MG63 (cell line): ENCODE results near the gene GALNTL6. TPM values are rescaled to one million over a fixed set of nuclear protein-coding genes. Genes with fewer than 3 reads are reported as not detected.
"Not testable (repeated sequence)": the region's sequence is repeated elsewhere in the genome, so short reads cannot be mapped to it uniquely, and the experiment has no call there.

ENCODE experiments used
- DNase-seq: peaks from one replicate; pipeline ENCODE4 v3.0.0-alpha.2; 2020
- H3K27me3 ChIP-seq: fragments of 250-450 bp; sonication (Bioruptor Pico); 2 replicates; pipeline ENCODE4 v1.5.1; 2020; ENCODE audit warnings: mild to moderate bottlenecking, moderate library complexity
- H3K36me3 ChIP-seq: fragments of 250-450 bp; sonication (Bioruptor Pico); 2 replicates; pipeline ENCODE4 v1.5.1; 2020; ENCODE audit warnings: mild to moderate bottlenecking, moderate library complexity
- H3K4me3 ChIP-seq: fragments of 250-450 bp; sonication (Bioruptor Pico); 2 replicates; pipeline ENCODE4 v1.5.1; 2020; ENCODE audit warnings: mild to moderate bottlenecking, moderate library complexity
- H3K9me3 ChIP-seq: fragments of 250-450 bp; sonication (Bioruptor Pico); 2 replicates; pipeline ENCODE4 v1.5.1; 2020; ENCODE audit warnings: mild to moderate bottlenecking, moderate library complexity
- total RNA-seq: library from RNA; depleted of rRNA; stranded (reverse); fragments of >200 nt; shearing (Covaris generic); gene quantifications from 2 replicates; pipeline ENCODE4 v1.2.3, GENCODE V29; 2014; ENCODE audit warnings: low replicate concordance

The GALNTL6 gene
- total RNA-seq, 1 experiment from 2014 or later: not detected

GRCh38 chr4:172348426-172348825 lies 535.2 kb downstream of the GALNTL6 start:
- Histone ChIP-seq H3K4me3 (no peak overlapping the region), H3K27me3 (no peaks in the 10 kb centered on the region), H3K9me3 (no peaks in the 10 kb centered on the region), H3K36me3 (no peaks in the 10 kb centered on the region)
- DNase-seq: no peak

- Histone ChIP-seq H3K27me3 (no peaks in the 10 kb centered on the region), H3K36me3 (no peaks in the 10 kb centered on the region), H3K9me3 (no peaks in the 10 kb centered on the region), H3K4me3 (no peak overlapping the region)
- no peak for DNase-seq
These were observed 539.2 kb downstream of the GALNTL6 start for GRCh38 chr4:172352356-172352755.

DNA sequence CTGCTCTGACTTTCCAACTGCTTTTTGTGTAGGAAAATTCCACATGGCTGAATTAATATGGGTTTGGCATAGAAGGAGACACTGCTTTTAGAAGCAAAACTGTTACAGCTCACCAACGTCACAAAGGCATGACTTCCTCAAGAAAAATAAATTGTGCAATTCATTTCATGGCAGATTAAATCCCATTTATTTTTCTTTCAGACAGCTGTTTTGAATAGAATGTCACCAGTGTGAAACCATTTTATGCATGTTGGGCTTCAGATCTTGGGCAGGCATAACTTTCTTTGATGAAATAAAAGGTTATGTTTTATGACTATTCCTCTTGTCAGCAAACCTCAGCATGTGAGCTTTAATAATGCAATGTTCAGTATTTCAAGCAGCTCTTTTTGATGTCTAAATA lies 542.8 kb downstream of the GALNTL6 start:
- no peak for DNase-seq
- H3K36me3 ChIP-seq: no peaks in the 10 kb centered on the region
- no peaks in the 10 kb centered on the region for H3K9me3 ChIP-seq
- H3K27me3 ChIP-seq: no peaks in the 10 kb centered on the region
- no peak overlapping the region for H3K4me3 ChIP-seq

GRCh38 chr4:172357006-172357540 lies 543.9 kb downstream of the GALNTL6 start:
- H3K4me3 ChIP-seq: no peak overlapping the region
- no peak for DNase-seq
- no peaks in the 10 kb centered on the region for H3K36me3 ChIP-seq
- H3K9me3 ChIP-seq: no peaks in the 10 kb centered on the region
- no peaks in the 10 kb centered on the region for H3K27me3 ChIP-seq

DNA sequence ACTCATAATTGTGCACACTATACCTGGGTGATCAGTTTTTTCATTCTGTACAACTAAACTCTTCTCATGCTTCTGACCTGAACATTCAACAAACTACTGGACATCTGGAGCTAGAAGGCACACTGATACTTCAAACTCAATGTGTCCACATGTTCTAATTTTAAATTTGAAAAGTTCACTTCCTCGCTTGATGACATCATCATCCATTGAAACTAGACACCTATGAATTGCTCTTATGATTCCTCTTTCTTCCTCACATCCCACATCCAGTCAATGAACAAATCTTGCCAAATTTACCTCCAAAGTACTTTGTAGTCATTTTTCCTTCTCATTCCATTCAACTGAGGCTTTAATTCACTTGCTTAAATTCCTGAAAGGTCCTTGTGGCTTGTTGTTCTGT lies 549.4 kb downstream of the GALNTL6 start:
- Histone ChIP-seq H3K9me3 (no peaks in the 10 kb centered on the region), H3K4me3 (no peak overlapping the region), H3K36me3 (no peaks in the 10 kb centered on the region), H3K27me3 (no peaks in the 10 kb centered on the region)
- DNase-seq: no peak

GRCh38 chr4:172369471-172369959 lies 556.3 kb downstream of the GALNTL6 start:
- no peak overlapping the region for H3K4me3 ChIP-seq
- H3K27me3 ChIP-seq: no peaks in the 10 kb centered on the region
- no peaks in the 10 kb centered on the region for H3K9me3 ChIP-seq
- no peak for DNase-seq
- H3K36me3 ChIP-seq: no peaks in the 10 kb centered on the region

DNA sequence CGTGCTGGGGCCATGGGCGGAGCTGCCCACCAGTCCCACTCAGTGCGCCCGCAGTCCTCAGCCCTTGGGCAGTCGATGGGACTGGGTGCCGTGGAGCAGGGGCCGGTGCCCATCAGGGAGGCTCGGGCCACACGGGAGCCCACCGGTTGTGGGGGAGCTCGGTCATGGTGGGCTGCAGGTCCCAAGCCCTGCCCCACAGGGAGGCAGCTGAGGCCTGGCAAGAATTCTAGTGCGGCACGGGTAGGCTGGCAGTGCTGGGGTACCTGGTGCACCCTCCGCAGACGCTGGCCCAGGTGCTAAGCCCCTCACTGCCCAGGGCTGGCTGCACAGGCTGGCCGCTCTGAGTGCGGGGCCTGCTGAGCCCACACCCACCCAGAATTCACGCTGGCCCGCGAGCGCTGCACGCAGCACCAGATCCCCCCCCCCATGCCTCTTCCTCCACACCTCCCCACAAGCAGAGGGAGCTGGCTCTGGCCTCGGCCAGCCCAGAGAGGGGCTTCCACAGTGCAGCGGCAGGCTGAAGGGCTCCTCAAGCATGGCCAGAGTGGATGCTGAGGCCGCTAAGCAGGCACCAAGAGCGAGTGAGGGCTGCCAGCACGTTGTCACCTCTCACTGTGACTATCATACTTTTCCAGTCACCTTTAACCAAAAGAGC lies 564.4 kb downstream of the GALNTL6 start:
- no peaks in the 10 kb centered on the region for H3K36me3 ChIP-seq
- H3K27me3 ChIP-seq: no peaks in the 10 kb centered on the region
- DNase-seq: no peak
- H3K9me3 ChIP-seq: no peaks in the 10 kb centered on the region
- no peak overlapping the region for H3K4me3 ChIP-seq

- H3K4me3 ChIP-seq: no peak overlapping the region
- H3K36me3 ChIP-seq: no peaks in the 10 kb centered on the region
- DNase-seq: no peak
- no peaks in the 10 kb centered on the region for H3K9me3 ChIP-seq
- H3K27me3 ChIP-seq: no peaks in the 10 kb centered on the region
These were observed 566.6 kb downstream of the GALNTL6 start for GRCh38 chr4:172379834-172380233.

DNA sequence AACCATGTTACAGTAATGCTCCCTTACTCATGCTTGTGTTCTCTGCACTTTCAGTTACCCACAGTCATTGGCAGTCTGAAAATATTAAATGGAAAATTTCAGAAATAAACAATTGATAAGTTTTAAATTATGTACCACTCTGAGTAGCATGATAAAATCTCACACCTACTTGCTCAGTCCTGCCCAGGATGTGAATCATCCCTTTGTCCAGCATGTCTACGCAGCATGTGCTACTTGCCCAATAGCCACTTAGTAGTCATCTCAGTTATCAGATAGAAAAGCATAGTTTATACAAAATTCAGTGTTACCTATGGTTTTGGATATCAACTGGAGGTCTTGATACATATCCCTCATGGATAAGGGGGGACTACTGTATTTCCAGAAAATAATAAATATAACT lies 577.1 kb downstream of the GALNTL6 start:
- Histone ChIP-seq H3K36me3 (no peaks in the 10 kb centered on the region), H3K9me3 (no peaks in the 10 kb centered on the region), H3K27me3 (no peaks in the 10 kb centered on the region), H3K4me3 (no peak overlapping the region)
- no peak for DNase-seq

DNA sequence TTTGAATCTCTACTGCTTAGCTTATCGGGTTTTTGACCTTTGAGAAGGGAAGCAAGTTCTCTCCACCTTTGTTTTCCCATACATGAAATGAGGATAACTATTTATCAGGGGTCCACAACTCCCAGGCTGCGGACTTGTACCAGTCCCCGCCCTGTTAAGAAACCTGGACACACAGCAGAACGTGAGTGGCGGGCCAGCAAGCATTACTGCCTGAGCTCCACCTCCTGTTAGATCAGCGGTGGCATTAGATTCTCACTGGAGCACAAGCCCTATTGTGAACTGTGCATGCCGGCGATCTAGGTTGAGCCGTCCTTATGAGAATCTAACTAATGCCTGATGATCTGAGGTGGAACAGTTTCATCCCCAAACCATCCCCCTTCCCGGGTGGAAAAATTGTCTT lies 579.5 kb downstream of the GALNTL6 start:
- no peaks in the 10 kb centered on the region for H3K27me3 ChIP-seq
- no peaks in the 10 kb centered on the region for H3K9me3 ChIP-seq
- H3K4me3 ChIP-seq: no peak overlapping the region
- DNase-seq: no peak
- no peaks in the 10 kb centered on the region for H3K36me3 ChIP-seq

GRCh38 chr4:172393220-172393619 lies 580.0 kb downstream of the GALNTL6 start:
- Histone ChIP-seq H3K4me3 (no peak overlapping the region), H3K9me3 (no peaks in the 10 kb centered on the region), H3K27me3 (no peaks in the 10 kb centered on the region), H3K36me3 (no peaks in the 10 kb centered on the region)
- DNase-seq: no peak

GRCh38 chr4:172404676-172405075 lies 591.5 kb downstream of the GALNTL6 start:
- DNase-seq: no peak
- H3K36me3 ChIP-seq: no peaks in the 10 kb centered on the region
- H3K9me3 ChIP-seq: no peaks in the 10 kb centered on the region
- no peaks in the 10 kb centered on the region for H3K27me3 ChIP-seq
- no peak overlapping the region for H3K4me3 ChIP-seq

GRCh38 chr4:172410363-172410762 lies 597.2 kb downstream of the GALNTL6 start:
- no peaks in the 10 kb centered on the region for H3K27me3 ChIP-seq
- no peaks in the 10 kb centered on the region for H3K36me3 ChIP-seq
- H3K9me3 ChIP-seq: no peaks in the 10 kb centered on the region
- no peak overlapping the region for H3K4me3 ChIP-seq
- DNase-seq: no peak

DNA sequence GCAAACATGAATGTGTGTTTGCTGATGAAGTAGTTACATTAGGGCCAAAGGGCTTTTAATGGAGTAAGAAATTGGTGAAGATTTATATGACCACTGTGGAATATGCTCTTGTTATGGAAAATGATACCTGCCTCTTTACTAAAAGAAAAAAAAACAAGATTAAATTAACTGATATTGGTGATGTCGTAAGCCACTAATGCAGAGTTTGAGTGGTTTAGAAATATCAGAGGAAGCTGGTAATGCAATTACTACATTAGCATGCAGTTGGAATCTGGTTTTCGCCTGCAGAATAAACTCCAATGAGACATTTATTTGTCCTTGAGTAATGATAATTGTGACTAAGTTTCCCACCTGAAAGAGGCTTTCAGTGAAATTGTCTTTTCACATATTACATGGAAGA lies 597.9 kb downstream of the GALNTL6 start:
- DNase-seq: no peak
- Histone ChIP-seq H3K4me3 (no peak overlapping the region), H3K9me3 (no peaks in the 10 kb centered on the region), H3K27me3 (no peaks in the 10 kb centered on the region), H3K36me3 (no peaks in the 10 kb centered on the region)

- Histone ChIP-seq H3K9me3 (no peaks in the 10 kb centered on the region), H3K4me3 (no peak overlapping the region), H3K27me3 (no peaks in the 10 kb centered on the region), H3K36me3 (no peaks in the 10 kb centered on the region)
- no peak for DNase-seq
These were observed 599.8 kb downstream of the GALNTL6 start for GRCh38 chr4:172412851-172413580.

- not testable (repeated sequence) for DNase-seq, H3K36me3 ChIP-seq, H3K4me3 ChIP-seq, H3K9me3 ChIP-seq, H3K27me3 ChIP-seq
These were observed 615.8 kb downstream of the GALNTL6 start for GRCh38 chr4:172428979-172429378.

DNA sequence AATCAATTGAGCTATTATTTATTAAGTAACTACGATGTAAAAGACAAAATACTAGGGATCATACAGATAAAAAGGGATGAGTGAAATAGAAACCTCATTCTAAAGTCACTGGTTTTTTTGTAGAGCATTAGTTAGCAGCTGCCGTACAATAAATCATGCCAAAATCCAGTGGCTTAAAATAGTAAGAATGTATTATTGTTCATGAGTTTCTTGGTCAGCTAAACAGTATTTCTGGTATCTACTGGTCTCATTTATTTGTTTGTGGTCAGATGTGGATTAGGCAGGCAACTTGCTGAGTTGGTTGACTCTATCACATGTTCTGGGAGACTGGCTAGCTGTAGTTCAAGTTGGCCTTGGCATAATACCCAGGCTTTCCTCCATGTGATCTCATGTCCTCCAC lies 667.3 kb downstream of the GALNTL6 start:
- no peaks in the 10 kb centered on the region for H3K27me3 ChIP-seq
- DNase-seq: no peak
- H3K4me3 ChIP-seq: no peak overlapping the region
- no peaks in the 10 kb centered on the region for H3K36me3 ChIP-seq
- no peaks in the 10 kb centered on the region for H3K9me3 ChIP-seq
